Measurements from ENCODE around the gene HARBI1.

Gene HARBI1

DNA sequence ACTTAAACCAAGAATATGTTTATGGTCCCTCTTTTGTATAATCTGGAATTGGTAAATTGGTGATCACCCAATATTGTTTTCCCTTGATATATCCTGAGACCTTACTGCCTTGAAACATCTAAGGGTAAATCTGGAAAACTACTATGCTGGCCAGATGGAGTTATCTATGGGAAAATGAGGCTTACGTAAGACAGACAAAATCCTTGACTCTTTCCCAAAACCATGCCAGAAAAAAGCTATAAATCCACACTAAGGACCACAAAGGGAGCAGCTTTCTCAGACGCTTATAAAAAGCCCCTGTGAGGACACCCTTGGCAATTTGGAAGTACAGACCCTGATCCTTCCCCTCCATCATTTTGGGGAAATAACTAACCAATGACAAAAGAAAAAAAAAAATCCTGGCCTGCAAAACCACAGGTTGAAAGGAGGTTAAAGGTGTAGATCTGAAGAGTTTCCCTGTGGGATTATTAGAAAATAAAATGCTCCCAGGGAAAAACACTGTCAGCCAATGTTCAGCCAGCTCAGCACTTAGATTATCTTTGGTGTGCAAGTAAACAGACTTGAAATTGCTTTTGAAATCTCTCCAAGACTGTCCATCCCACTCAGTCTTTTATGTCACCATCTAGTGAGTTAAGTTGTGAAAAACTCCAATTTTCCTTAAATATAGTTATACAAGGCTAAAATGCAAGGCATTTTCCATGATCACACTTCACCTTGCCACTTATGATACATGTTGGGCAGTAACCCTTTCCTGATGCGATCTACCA lies 16.6 kb downstream of the HARBI1 start:
- no peak overlapping the region for H3K4me3 ChIP-seq
- intact Hi-C loops (cut with DNase I; ENCODE audit: low total_unique reads) = no loop called here
- DNase-seq = no peak
- no peaks in the 10 kb centered on the region for H3K9me3 ChIP-seq
- H3K27ac ChIP-seq = peak overlapping the region in 1 of 2 donors; percentile 1
- H3K27me3 ChIP-seq = no peaks in the 10 kb centered on the region
- TF ChIP-seq, protein P1, sequence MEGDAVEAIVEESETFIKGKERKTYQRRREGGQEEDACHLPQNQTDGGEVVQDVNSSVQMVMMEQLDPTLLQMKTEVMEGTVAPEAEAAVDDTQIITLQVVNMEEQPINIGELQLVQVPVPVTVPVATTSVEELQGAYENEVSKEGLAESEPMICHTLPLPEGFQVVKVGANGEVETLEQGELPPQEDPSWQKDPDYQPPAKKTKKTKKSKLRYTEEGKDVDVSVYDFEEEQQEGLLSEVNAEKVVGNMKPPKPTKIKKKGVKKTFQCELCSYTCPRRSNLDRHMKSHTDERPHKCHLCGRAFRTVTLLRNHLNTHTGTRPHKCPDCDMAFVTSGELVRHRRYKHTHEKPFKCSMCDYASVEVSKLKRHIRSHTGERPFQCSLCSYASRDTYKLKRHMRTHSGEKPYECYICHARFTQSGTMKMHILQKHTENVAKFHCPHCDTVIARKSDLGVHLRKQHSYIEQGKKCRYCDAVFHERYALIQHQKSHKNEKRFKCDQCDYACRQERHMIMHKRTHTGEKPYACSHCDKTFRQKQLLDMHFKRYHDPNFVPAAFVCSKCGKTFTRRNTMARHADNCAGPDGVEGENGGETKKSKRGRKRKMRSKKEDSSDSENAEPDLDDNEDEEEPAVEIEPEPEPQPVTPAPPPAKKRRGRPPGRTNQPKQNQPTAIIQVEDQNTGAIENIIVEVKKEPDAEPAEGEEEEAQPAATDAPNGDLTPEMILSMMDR (IDR thresholded peaks at IDR 0.05) = no peak
- H3K4me1 ChIP-seq = no peaks in the 10 kb centered on the region
- peaks cover 0 to 10% (median 8%) of the 10 kb centered on the region in 3 donors for H3K36me3 ChIP-seq

GRCh38 chr11:46599340-46600193 lies 17.5 kb downstream of the HARBI1 start:
- H3K36me3 ChIP-seq = peaks cover 0 to 10% (median 8%) of the 10 kb centered on the region in 3 donors
- H3K4me3 ChIP-seq = no peak overlapping the region
- peak overlapping the region in 1 of 2 donors; percentile 1 for H3K27ac ChIP-seq
- no peak for DNase-seq
- no peaks in the 10 kb centered on the region for H3K27me3 ChIP-seq
- H3K4me1 ChIP-seq = peaks cover 0 to 2% (median 0%) of the 10 kb centered on the region in 4 donors
- TF ChIP-seq, protein P1 (IDR thresholded peaks at IDR 0.05) = no peak
- intact Hi-C loops (cut with DNase I; ENCODE audit: low total_unique reads) = no loop called here
- no peaks in the 10 kb centered on the region for H3K9me3 ChIP-seq

DNA sequence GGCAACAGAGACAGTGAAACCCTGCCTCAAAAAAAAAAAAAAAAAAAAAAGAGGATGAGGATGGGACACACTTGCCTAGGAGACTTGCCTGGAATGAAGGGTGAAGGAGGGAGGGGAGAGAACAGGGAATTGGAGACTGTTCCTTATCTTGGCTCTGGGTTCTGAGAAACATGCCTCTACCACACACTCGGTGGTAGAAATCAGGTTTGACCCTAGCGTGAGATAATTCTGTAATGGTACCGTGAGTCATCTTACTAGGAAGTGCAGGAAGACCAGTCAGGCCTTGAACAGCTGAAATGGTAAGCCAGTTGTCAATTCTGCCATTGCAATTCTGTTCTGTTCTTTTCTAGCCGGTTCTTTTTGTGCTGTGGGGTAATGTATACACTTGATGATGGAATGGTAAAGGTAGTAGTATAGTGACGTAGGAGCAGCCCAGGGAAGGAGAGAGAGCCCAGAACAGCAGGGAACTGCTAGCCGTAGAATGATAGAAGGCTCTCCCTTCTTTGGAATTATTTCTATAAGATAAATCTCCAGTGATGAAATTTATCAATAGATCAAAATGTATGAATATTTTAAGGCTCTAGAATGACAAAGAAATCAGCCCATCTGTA lies 19.3 kb downstream of the HARBI1 start:
- DNase-seq = no peak
- H3K4me1 ChIP-seq = peaks cover 0 to 11% (median 4%) of the 10 kb centered on the region in 4 donors
- TF ChIP-seq, protein P1 (IDR thresholded peaks at IDR 0.05) = no peak
- H3K27me3 ChIP-seq = no peaks in the 10 kb centered on the region
- intact Hi-C loops (cut with DNase I; ENCODE audit: low total_unique reads) = no loop called here
- no peak overlapping the region for H3K4me3 ChIP-seq
- H3K9me3 ChIP-seq = no peaks in the 10 kb centered on the region
- peaks cover 0 to 2% (median 0%) of the 10 kb centered on the region in 3 donors for H3K36me3 ChIP-seq
- no peak overlapping the region for H3K27ac ChIP-seq

DNA sequence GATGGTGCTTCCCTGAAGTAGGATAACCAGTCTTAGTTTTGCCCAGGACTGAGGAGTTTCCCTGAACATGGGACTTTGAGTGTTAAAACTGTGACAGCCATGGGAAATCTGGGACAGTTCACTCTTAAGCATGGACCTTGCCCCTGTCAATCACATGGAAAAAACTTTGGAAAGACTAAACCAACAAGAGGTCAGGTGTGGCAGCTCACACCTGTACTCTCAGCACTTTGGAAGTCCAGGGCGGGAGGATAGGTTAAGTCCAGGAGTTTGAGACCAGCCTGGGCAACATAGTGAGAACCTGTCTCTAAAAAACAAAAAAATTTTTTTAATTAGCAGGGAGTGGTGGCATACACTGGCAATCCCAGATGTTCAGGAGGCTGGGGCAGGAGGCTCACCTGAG lies 19.9 kb downstream of the HARBI1 start:
- H3K4me3 ChIP-seq = no peak overlapping the region

DNA sequence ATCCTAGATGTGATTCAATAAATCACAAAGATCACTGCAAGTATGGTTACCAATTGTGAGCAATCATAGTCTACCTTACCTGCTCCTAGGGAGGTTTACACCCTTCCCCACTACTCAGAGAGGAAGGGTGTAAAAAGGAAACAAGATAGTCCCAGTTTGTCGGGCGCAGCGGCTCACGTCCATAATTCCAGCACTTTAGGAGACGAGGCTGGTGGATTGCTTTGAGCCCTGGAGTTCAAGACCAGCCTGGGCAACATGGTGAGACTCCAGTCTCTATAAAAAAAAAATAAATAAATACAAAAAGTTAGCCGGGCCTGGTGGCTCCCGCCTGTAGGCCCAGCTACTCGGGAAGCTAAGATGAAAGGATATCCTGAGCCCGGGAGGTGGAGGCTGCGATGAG lies 22.2 kb downstream of the HARBI1 start:
- Histone ChIP-seq H3K36me3 (no peaks in the 10 kb centered on the region), H3K9me3 (no peaks in the 10 kb centered on the region), H3K27ac (peak overlapping the region in 1 of 2 donors; percentile 83), H3K4me3 (no peak overlapping the region), H3K4me1 (peaks cover 0 to 41% (median 23%) of the 10 kb centered on the region in 4 donors), H3K27me3 (no peaks in the 10 kb centered on the region)
- TF ChIP-seq, protein P1 (IDR thresholded peaks at IDR 0.05) = no peak
- intact Hi-C loops (cut with DNase I; ENCODE audit: low total_unique reads) = no loop called here
- DNase-seq = no peak

More for the DNA sequence above, 19.9 kb downstream of the HARBI1 start:
- no peak for DNase-seq
- intact Hi-C loops (cut with DNase I; ENCODE audit: low total_unique reads) = no loop called here
- Histone ChIP-seq H3K27ac (no peak overlapping the region), H3K4me1 (peaks cover 0 to 17% (median 9%) of the 10 kb centered on the region in 4 donors), H3K27me3 (no peaks in the 10 kb centered on the region), H3K9me3 (no peaks in the 10 kb centered on the region), H3K36me3 (no peaks in the 10 kb centered on the region)
- TF ChIP-seq, protein P1 (IDR thresholded peaks at IDR 0.05) = no peak

All from tibial artery (tissue), 4 donors.